ENCODE results near the gene TMPRSS7. TPM values are rescaled to one million over a fixed set of nuclear protein-coding genes. Genes with fewer than 3 reads are reported as not detected.

TMPRSS7 gene
- total and polyA plus RNA-seq, 2 experiments from 2014 or later, result not detected

GRCh38 chr3:112130638-112130993, 96.1 kb downstream of the TMPRSS7 start (continued):
- no peak for TF ChIP-seq ZNF331 (CRISPR knock-in tag; IDR thresholded peaks at IDR 0.05; ENCODE audit: low read depth)

MicroRNAs encoded within 50 kb of the gene (microRNA counts, 767-probe panel; counts per million panel counts)
- not detected for microRNA hsa-miR-567

Small RNA genes within 50 kb of the gene (microRNA-seq; reads per million reads assigned to microRNA genes)
- not detected for gene MIR567

Small RNA genes within 50 kb of the gene (small RNA-seq; reads per million reads assigned to genes)
- not detected for gene MIR567 (ENCODE audit: low replicate concordance)

Other genes with a start within 250 kb of the TMPRSS7 start
- gene PHLDB2, start 175.5 kb upstream of the TMPRSS7 start, total RNA-seq (2014; rRNA removed; shearing (Covaris generic)), result 33.7 and 35.3 TPM in 2 replicates
- 17.5 and 19.5 TPM in 2 replicates for gene PHLDB2, start 175.5 kb upstream of the TMPRSS7 start, polyA plus RNA-seq (2016; fragmentation: Nextera tagmentation; extraction: Ambion mirVana)
- gene ABHD10, start 55.7 kb upstream of the TMPRSS7 start, total RNA-seq (2014; rRNA removed; shearing (Covaris generic)), result 28.0 and 29.2 TPM in 2 replicates
- 16.9 and 18.4 TPM in 2 replicates for gene ABHD10, start 55.7 kb upstream of the TMPRSS7 start, polyA plus RNA-seq (2016; fragmentation: Nextera tagmentation; extraction: Ambion mirVana)
- 6.8 and 8.2 TPM in 2 replicates for gene TAGLN3, start 35.8 kb upstream of the TMPRSS7 start, total RNA-seq (2014; rRNA removed; shearing (Covaris generic))
- gene TAGLN3, start 35.8 kb upstream of the TMPRSS7 start, polyA plus RNA-seq (2016; fragmentation: Nextera tagmentation; extraction: Ambion mirVana), result 12.6 and 13.0 TPM in 2 replicates
- 14.1 and 16.6 TPM in 2 replicates for gene C3orf52, start 51.7 kb downstream of the TMPRSS7 start, total RNA-seq (2014; rRNA removed; shearing (Covaris generic))
- gene C3orf52, start 51.7 kb downstream of the TMPRSS7 start, polyA plus RNA-seq (2016; fragmentation: Nextera tagmentation; extraction: Ambion mirVana), result 7.9 and 8.1 TPM in 2 replicates
- not detected in 2 replicates for gene GCSAM, start 98.5 kb downstream of the TMPRSS7 start, total RNA-seq (2014; rRNA removed; shearing (Covaris generic))
- 0.73 and 0.86 TPM in 2 replicates for gene GCSAM, start 98.5 kb downstream of the TMPRSS7 start, polyA plus RNA-seq (2016; fragmentation: Nextera tagmentation; extraction: Ambion mirVana)

All from GM23338 (cell line).